Measurements from ENCODE around the gene SMC4.

SMC4 gene

GRCh38 chr3:160427832-160428424, 28.5 kb downstream of the SMC4 start:
- Histone ChIP-seq H3K27me3 (ENCODE audit: control insufficient read depth, insufficient read depth, low read length) (no peaks in the 10 kb centered on the region), H3K9me3 (ENCODE audit: control insufficient read depth, low read length) (no peaks in the 10 kb centered on the region), H3K4me2 (ENCODE audit: low read length) (no peak overlapping the region), H3K9ac (no peak overlapping the region), H2AFZ (no peak overlapping the region), H3K27ac (no peak overlapping the region), H3K79me2 (no peaks in the 10 kb centered on the region), H3K4me1 (no peaks in the 10 kb centered on the region), H3K36me3 (ENCODE audit: control insufficient read depth, insufficient read depth, low read length) (no peaks in the 10 kb centered on the region), H3K4me3 (ENCODE audit: low read depth, low read length) (no peak overlapping the region)
- no peak for TF ChIP-seq CTCF (IDR thresholded peaks at IDR 0.05)

GRCh38 chr3:160434071-160434470, 34.6 kb downstream of the SMC4 start:
- Histone ChIP-seq H3K4me3 (ENCODE audit: low read depth, low read length) (no peak overlapping the region), H2AFZ (no peak overlapping the region), H3K4me1 (no peaks in the 10 kb centered on the region), H3K27ac (no peak overlapping the region), H3K4me2 (ENCODE audit: low read length) (no peak overlapping the region), H3K79me2 (no peaks in the 10 kb centered on the region), H3K36me3 (ENCODE audit: control insufficient read depth, insufficient read depth, low read length) (no peaks in the 10 kb centered on the region), H3K9ac (no peak overlapping the region), H3K9me3 (ENCODE audit: control insufficient read depth, low read length) (no peaks in the 10 kb centered on the region), H3K27me3 (ENCODE audit: control insufficient read depth, insufficient read depth, low read length) (no peaks in the 10 kb centered on the region)
- no peak for TF ChIP-seq CTCF (IDR thresholded peaks at IDR 0.05)

GRCh38 chr3:160435095-160435494, 35.6 kb downstream of the SMC4 start:
- Histone ChIP-seq H3K79me2 (no peaks in the 10 kb centered on the region), H3K4me3 (ENCODE audit: low read depth, low read length) (no peak overlapping the region), H3K27me3 (ENCODE audit: control insufficient read depth, insufficient read depth, low read length) (no peaks in the 10 kb centered on the region), H3K4me2 (ENCODE audit: low read length) (no peak overlapping the region), H3K27ac (no peak overlapping the region), H3K9ac (no peak overlapping the region), H3K9me3 (ENCODE audit: control insufficient read depth, low read length) (no peaks in the 10 kb centered on the region), H3K4me1 (no peaks in the 10 kb centered on the region), H2AFZ (no peak overlapping the region), H3K36me3 (ENCODE audit: control insufficient read depth, insufficient read depth, low read length) (no peaks in the 10 kb centered on the region)
- TF ChIP-seq CTCF (IDR thresholded peaks at IDR 0.05), result no peak

GRCh38 chr3:160435747-160436146, 36.3 kb downstream of the SMC4 start:
- H3K9ac ChIP-seq, result no peak overlapping the region
- no peaks in the 10 kb centered on the region for H3K9me3 ChIP-seq (ENCODE audit: control insufficient read depth, low read length)
- H3K36me3 ChIP-seq (ENCODE audit: control insufficient read depth, insufficient read depth, low read length), result no peaks in the 10 kb centered on the region
- no peaks in the 10 kb centered on the region for H3K79me2 ChIP-seq
- no peak overlapping the region for H2AFZ ChIP-seq
- H3K4me1 ChIP-seq, result no peaks in the 10 kb centered on the region
- no peak for TF ChIP-seq CTCF (IDR thresholded peaks at IDR 0.05)
- H3K27me3 ChIP-seq (ENCODE audit: control insufficient read depth, insufficient read depth, low read length), result no peaks in the 10 kb centered on the region
- H3K4me2 ChIP-seq (ENCODE audit: low read length), result no peak overlapping the region
- no peak overlapping the region for H3K27ac ChIP-seq
- no peak overlapping the region for H3K4me3 ChIP-seq (ENCODE audit: low read depth, low read length)

GRCh38 chr3:160437083-160437455, 37.6 kb downstream of the SMC4 start:
- H3K79me2 ChIP-seq, result no peaks in the 10 kb centered on the region
- H3K4me2 ChIP-seq (ENCODE audit: low read length), result no peak overlapping the region
- no peaks in the 10 kb centered on the region for H3K27me3 ChIP-seq (ENCODE audit: control insufficient read depth, insufficient read depth, low read length)
- H2AFZ ChIP-seq, result no peak overlapping the region
- H3K4me3 ChIP-seq (ENCODE audit: low read depth, low read length), result no peak overlapping the region
- no peak overlapping the region for H3K27ac ChIP-seq
- H3K36me3 ChIP-seq (ENCODE audit: control insufficient read depth, insufficient read depth, low read length), result no peaks in the 10 kb centered on the region
- H3K9me3 ChIP-seq (ENCODE audit: control insufficient read depth, low read length), result no peaks in the 10 kb centered on the region
- H3K4me1 ChIP-seq, result no peaks in the 10 kb centered on the region
- no peak overlapping the region for H3K9ac ChIP-seq
- no peak for TF ChIP-seq CTCF (IDR thresholded peaks at IDR 0.05)

Data from parathyroid adenoma (tissue), 2 donors.